HG02970 (cell line): ENCODE results near the gene SEC62.

ENCODE experiments used
- ATAC-seq: cut with Tn5 transposase; IDR thresholded peaks from one replicate; pipeline ENCODE4 v1.9.1; 2021; ENCODE audit warnings: mild to moderate bottlenecking, moderate library complexity, moderate number of reproducible peaks; ENCODE audit not compliant: unreplicated experiment, low FRiP score

SEC62 gene, protein sequence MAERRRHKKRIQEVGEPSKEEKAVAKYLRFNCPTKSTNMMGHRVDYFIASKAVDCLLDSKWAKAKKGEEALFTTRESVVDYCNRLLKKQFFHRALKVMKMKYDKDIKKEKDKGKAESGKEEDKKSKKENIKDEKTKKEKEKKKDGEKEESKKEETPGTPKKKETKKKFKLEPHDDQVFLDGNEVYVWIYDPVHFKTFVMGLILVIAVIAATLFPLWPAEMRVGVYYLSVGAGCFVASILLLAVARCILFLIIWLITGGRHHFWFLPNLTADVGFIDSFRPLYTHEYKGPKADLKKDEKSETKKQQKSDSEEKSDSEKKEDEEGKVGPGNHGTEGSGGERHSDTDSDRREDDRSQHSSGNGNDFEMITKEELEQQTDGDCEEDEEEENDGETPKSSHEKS

DNA sequence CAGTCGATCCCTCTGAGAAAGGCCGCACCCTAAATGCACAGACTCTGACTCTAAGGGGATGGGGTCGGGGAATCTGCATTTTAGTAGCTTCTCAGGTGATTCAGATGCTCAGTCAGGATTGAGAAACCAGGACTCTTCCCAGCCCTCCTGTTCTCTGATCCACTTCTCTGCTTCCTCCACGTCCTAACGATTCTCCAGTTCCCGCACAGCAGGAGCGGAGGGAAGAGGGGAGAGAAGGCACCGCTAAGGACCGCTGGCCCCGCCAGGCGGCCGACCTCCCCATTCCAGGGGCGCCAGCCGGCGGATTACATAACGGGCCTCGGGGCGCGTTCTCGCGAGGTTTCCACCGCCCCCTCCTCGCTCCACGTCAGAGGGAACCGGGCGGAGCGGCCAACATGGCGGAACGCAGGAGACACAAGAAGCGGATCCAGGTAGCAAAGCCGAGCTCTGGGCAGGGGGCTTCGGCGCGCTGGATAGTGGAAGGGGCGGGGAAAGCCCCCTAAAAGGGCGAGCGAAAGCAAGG, at the start of gene SEC62:
SEC62 (plus strand) TSS at position 380 of the 523 bp plus-strand sequence; CDS start at position 396, 16 bp downstream.
- peak; percentile 92 for ATAC-seq

DNA sequence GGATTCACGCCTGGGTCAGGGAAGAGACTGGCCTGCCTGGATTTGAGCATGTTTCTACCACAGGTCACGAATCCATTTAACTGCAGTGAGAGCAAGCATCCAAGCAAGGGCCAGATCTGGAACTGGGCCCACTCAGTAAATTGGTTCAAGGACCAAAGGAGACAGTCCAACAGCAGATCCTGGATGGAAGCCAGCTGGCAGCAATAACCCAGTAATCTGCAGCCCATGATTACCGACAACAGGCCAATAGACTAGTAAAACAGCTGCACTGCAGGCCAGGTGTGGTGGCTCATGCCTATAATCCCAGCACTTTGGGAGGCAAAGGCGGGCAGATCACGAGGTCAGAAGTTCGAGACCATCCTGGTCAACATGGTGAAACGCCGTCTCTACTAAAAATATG, 43.4 kb upstream of the SEC62 start:
- ATAC-seq, result no peak

DNA sequence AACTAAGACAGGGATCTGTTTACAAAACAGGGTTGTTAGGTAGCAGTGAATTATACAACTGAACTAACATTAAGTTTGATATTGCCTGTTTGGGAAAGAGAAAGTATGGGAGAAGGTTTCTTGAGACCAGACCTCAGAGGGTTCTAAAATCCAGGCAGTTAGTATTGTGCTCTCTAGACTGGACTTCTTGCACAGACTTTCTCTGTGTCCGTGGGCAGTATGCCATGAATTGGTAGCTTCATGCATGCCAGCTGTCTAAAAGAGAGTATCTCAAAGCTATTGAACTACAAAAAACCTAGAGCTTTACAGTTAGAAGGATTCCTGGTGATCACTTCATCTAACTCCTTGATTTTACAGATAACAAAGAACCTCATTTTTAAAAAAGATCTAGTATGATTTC, 42.8 kb upstream of the SEC62 start:
- ATAC-seq, result no peak

DNA sequence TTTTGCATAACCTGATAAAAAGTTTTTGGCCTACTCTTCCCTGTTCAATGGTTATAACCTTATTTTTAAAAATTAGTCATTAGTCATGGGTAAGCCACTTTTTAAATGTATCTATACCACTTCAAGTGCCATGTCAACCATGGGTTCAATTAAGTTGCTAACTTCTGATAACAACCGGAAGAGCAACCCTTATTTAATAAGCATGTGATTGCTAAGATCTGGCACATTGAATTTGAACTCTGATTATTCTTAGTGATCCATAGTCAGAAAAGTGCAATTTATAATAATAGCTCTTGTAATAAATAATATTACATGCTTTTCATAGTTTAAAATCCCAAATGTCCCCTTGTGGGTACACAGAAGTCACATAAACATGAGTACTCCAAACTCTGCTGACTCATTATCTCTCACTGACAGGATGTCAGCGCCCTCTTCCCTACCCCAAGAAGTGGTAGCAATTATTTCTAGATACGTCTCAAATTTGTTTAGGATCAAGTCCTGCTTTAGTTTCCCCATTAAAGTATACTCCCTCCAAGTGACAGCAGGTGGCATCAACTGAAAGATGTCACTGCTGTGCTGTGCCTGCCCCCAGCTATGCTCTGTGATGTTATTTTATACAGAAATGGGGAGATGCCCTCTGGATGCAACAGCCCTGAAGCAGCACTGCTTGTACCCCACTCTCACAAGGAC, 36.6 kb upstream of the SEC62 start:
- no peak for ATAC-seq

DNA sequence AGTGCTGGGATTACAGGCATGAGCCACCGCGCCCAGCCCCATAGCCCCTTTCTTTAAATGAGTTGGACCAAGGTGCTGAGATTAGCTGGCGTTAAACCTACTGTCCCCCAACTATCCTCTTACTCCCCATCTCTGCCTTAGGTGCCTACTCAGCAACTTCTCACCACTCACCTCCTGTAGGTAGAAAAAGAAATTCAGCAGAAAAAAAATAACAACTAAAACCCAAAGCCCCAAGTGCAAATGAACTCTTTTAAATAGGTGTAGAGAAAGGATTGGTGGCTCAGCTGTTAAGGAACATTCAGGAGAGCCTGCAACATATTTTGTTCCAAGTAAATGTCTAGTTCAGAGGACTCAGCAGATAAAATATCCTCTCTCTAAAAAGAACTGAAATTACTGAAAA, 35.8 kb upstream of the SEC62 start:
- ATAC-seq, result no peak

DNA sequence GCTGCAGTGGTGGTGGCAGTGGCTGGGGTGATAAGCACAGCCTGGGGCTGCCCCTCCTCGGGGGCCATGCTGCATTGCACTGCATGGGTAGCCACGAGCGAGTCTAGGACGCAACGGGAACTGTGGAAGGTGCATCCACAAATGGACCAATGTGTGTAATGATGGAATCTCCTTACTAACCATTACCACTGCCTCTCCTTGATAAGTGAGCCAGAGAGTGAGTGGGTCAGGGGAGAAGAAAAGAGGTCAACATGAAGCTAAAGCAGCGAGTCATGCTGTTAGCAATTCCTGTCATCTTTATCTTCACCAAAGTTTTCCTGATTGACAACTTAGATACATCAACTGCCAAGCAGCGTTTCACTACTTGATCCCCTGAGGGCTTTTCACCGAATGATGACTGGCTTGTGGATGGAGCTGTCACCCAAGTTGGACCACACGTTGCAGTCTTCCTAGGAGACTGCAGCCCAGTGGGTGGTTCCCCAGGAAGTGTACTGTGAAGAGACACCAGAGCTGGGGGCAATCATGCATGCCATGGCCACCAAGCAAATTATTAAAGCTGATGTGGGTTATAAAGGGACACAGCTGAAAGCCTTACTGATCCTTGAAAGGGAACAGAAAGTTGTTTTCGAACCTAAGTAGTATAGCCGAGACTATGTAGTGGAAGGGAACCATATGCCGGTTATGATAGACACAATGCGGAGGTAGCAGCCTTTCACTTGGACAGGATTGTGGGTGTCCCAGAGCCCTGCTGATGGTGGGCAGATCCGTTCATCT, 34.7 kb upstream of the SEC62 start:
- ATAC-seq, result peak; percentile 88

DNA sequence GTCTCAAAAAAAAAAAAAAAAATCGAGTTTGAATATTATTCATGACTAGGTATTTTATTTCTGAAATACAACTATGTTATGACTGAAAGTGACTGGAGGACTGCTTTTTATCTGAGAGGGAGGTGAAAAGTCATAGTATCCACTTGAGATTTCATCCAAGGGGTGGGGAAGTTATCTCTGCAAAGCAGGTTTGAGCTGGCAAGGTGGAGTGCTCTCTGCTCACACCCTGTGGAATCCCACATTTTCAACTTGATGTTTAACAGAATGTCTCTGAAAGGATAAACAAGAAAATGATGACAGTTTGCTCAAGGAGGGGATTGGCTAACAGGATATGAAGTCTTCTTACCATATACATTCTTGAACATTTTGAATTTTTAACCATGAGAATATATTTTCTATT, 27.3 kb upstream of the SEC62 start:
- ATAC-seq, result no peak

DNA sequence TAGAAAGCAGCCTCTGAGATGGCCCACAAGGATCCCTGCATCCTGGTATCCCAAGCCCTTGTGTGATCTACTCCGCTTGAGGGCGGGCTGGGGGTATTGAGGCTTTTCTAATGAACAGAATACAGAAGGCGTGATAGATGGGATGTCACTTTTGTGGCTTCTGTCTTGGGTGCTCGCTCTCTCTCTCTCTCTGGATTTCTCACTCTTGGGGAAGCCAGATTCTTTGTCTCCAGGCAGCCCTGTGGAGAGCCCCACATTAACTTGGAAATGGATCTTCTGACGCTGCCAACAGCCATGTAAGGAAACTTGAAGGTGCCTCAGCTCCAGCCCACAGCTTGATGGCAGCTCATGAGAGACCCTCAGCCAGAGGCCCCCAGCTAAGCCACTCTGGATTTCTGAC, 26.9 kb upstream of the SEC62 start:
- ATAC-seq, result no peak

DNA sequence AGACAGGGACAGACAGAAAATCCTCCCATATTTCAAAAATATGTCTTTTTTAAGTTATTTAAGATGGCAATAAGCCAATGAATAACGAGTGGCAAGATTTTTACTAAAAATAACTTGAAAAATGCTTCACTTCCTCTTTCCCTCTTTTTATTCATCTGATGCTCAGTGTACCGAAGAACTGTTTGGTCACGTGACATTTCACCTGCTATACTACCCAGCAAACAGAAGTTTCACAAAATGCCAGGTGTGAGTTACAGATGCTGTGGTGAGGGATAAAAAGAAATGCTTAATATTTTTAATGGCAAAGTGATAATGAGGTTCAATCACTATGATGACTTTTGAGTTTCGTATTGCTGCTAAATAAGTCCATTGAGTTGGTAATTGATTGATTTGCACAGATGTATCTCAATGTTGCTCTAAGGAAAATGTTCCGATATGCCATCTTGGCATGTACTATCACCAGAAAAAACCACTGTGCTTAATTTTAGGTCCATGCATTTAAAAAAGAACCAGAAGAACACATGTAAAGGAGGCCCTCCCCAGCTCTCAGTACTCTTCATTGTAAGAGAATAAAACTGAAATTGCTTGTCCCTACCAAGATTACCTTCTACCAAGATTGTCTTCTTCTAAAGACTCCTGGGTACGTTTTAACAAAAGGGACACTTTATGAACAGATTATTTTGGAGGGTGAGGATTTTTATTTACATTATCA, 26.0 kb upstream of the SEC62 start:
- peak; percentile 73 for ATAC-seq

DNA sequence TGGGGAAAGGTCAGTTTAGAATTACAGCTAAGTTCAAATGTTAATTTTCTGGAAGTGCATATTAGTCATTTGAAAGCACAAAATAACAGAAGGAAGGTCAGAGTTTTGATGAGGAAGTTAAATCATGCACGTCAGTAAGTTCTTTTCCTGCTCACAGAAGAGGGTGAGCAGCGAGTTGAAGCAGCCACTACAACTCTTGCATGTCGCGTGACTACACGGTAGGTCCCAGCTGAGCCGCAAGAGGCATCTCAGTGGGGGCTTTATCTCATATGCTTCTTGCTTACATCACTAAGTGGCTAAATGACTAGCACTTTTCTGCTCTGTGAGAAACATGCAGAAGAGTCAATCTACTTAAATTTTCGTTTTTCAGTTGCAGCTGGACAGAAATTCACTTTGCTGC, 21.3 kb upstream of the SEC62 start:
- ATAC-seq, result peak; percentile 65

DNA sequence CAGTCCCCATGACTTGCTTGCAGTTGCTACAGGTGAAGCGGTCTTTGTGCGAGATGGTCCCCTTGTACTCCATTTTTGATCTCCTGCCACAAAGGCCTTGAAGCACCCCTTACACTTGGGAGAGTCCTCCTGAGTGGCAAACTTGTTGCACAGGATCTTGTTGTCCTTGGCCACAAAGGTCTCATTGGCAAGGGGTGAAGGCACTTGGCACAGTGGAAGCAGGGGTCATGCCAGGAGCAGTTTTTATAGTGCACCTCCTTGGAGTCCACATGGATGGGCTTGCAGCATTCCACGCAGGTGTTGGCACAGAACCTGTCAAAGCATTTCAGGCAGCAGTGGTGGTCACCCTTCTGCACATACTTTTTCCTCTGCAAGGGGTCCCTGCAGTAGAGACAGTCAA, 20.3 kb upstream of the SEC62 start:
- ATAC-seq, result no peak

DNA sequence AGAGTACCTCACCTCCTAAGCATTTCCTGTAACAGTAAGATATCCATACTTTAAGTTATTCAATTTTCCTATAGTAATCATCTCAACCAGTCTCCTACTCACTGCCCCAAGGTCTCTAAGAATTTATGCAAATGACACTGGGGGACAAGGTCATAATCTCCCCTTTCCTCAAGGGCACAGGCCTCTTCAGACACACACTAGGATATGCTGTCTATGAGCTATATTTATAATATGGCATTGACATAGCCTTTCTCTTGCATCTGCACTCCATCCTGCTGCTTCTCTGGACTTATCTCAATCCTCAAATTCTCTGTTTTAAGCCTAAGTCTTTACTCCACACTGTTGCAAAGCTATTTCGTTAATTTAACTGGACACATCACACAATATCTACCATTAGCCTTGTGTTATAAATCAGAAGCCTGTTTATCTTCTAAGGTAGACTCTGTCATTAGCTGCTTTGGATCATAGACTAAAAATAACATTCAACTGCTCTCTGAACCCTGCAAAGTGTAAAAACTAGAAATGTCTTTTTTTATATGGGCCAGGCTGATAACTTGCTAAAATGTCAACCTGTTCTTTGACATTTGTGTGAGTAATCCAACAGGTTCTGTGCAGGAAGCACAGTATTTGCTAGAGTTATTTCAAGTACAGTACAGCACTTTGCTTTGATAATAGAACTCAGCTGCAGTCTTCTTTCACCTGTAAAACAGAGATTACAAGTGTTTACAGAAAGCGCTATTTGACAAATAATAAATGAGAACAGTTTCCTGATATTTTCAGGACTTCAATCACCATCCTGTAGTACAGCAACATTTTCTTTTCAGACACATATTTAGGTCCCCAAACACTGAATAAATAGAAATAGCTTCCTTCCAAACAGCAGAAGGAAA, 17.8 kb upstream of the SEC62 start:
- ATAC-seq, result no peak

DNA sequence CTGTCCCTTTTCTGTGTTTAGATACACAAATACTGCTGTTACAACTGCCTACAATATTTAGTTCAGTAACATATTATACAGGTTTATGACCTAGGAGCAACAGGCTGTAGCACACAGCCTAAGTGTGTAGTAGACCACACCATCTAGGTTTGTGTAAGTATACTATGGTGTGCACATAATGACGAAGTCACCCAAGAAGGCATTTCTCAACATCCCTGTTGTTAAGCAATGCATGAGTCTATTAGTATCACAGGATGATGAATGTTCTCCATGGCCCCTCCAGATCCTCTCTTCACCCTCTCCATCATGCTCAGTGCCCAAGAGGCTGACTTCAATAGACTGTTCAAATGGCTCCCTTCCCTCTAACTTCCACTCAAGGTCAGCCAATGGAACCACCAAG, 14.6 kb upstream of the SEC62 start:
- no peak for ATAC-seq

DNA sequence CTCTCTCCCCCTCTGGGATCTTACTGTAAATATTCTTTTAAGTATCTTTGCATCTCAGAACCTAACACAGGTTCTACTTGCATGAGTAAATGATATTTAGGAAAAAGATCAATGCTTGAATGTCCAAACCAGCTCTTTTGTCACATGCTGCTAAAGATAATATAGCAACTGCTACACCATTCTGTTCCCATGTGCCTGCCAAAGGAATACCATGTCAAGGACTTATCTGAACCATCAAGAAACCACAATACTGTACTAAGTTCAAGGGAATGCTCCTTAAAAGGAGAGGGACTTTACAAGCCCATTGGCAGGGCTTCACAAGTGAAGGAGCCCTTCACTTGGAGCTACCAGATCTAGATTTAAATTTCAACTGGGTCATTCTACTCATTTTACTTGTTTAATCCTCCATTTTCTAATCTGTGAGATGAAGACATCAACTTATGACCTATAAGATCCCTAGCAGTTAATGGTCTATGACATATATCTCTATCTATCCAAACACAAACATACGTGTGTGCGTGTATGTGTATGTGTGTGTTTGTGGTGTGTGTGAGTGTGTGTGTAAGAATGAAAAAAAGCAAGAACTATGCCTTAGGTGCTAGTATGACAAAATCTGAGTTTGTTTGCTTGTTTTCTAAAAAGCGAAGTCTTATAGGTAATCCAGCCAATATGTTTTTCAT, 13.0 kb upstream of the SEC62 start:
- ATAC-seq, result no peak

DNA sequence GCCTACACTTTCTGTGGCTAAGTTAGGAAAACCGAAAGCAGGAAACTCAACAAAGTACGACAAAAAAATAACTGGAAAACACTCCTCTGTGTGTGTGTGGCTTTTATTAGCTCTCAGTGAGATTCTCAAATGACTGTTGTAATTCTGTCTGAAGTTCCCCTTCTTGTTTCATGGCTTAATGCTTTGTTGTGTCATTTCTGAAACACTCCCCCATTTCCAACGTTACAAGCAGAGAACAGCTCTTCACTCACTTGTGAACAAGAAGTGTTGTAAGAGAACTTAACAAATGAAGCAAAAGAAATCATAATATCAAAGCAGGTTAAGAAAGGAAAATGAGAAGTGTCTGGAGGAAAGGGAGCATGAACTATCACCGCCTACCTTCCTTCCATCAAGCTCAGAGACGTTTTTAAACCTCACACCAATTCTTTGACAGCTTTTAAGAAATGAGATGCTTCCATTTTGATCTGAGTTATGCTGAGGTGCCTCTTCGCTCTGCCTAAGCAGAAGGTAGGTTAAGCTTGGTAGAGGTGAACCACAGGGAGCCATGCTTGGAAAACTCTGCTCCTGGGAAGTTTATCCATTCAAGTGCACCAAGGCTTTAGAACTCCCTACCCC, 12.4 kb upstream of the SEC62 start:
- no peak for ATAC-seq

DNA sequence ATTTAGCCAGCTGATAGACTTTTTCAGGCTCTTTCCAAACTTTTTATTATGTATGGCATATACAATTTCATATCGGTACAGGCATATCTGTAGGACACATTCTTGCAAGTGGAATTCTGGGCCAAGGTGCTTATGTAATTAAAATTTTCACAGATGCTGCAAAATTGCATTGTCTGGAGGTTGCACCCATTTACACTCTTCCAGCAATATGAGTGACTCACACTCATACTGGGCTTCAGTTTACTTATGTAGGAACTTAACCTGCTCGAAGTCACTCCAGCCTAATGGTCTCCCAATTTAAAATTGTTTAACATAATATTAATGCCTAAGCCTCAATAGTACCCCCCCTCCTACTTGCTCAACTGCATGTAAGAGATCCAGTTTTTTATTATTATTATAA, 11.2 kb upstream of the SEC62 start:
- ATAC-seq, result no peak

DNA sequence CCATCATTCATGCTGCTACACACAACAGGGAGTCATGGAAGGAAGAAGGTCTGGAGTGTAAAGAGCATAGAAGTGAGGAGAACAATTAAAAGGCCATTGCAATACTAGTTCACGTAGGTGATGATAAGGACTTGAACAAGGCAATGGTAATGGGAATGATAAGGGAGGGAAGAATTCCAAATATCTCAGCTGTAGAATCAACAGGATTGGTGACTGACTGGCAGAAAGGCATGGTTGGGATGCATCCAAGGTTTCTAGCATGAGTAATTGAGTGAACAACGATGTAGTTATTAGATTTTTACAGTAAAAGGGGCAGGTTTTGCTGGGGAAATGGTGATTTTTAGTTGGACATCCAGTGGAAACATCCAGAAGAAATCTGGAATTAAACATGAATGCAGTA, 2.4 kb upstream of the SEC62 start:
- ATAC-seq, result no peak
